ENCODE measurements around the gene DNAJB8.

DNAJB8 gene

DNA sequence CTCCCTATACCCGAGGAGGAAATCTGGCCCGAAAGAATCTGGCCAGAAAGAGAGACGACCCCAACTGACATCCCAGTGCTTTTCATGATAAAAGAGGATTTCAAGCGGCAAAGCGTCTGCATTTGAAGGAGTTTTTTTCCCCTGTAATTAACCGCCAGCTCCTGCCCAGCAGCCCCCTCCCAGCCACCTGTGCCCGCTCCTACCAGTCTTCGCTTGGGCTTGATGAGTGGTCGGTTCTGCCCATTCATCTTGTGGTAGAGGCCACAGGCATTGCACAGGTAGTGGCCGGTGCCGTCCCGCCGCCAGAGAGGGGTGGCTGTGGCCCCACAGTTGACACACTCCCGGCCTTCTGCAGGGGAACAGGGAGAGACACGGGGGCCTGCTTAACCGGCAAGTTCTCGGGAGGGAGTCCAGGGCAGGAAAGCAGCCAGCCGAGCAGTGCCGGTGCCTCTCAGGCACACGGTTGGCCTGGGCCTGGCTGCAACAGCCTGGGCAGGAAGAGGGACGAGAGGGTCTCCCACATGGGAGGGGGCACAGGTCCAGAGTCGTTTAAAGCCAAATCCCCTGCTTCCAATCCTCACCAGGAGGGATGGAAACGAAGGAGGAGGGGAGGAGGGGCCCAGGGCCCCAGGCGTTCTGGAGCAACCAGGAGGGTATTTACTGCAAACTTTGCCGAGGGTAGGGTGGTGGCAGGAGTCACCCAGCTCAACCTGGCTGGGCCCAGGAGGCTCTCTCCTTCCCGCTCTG is 17.1 kb upstream of the DNAJB8 start:
- no peak for FAIRE-seq
- DNase-seq (ENCODE audit: low spot score): no peak

DNA sequence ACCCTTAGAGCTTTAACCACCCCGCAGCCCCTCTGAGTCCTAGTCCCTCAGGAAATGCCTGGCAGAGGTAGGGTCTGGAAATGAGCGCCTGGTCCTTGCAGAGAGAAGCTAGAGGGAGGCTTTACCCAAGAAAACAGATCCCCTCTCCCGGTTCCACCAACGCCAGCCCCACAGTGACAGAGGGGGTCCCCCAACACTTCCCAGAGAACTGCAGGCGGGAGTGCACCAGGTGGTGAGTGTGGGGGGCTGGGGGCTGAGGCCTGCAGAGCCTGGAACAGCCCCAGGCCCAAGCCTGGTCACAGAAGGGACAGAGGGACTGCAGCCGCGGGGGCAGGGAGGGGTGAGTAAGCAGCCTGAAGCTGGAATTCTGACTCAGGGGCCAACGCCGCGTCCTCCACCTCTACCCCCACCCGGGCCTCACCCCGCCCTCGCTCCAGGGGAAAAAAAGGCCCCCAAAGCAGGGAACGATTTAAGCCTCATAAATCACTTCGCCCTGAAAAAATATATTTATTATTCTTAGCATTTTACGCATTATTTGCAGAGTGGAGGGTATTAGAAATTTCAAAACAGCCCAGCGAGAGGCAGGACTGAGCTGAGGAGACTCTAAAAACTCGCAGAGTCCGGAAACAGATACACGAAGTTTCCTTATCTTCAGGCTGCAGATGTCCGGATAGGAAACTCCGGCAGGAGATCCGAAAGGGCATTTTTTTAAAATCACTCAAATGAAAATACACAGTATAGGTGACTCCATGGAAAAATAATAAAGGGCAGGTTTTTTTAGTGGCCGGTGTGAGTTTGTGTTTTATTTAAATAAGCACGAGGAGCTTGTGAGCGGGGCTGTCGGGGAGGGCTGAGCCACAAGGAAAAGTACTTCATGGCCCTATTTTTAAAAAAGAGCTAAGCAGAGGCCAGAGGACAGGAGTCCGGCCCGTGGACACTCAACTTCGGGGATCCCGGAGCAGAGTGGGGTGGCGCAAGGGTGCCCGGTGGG is 16.3 kb upstream of the DNAJB8 start:
- DNase-seq (ENCODE audit: low spot score) (no peak), FAIRE-seq (no peak)

DNA sequence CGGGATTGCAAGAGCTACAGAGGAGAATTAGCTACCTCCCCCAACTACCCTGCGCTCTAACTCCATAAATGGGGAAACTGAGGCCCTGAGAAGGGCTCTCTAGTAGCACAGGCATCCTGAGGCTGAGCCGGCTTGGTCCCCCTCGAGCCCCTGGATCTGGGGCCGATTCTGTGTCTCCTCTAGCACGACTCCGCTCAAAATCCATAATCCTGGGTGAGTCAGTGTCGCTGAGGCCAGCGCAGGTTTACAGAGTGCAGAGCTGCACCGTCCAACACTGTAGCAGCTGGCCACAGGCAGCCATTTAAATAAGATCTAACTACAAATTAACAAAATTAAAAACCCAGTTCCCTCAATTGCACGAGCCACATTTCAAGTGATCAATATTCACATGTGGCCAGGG is 15.5 kb upstream of the DNAJB8 start:
- DNase-seq (ENCODE audit: low spot score): no peak
- no peak for FAIRE-seq

DNA sequence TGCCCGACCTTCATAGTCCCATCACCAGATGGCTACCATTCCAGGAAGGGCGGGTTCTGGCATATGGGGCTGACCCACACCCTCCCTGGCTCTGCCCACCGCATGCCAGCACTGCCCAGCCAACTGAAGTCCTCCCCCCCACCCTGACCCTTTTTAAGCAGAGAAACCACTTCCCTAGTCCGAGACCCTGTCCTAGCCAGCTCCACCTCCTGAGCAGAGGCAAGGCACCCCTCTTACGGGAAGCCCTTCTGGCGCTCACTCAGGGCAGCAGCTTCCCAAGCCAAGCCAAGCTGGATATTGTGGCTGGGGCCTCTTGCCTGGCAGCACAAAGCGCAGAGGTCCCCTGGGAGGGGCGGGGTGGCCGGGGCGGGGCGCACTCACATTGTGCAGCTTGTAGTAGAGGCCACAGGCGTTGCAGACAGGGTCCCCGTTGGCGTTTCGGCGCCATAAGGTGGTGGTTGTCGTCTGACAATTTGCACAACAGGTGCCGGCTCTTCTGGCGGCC is 14.8 kb upstream of the DNAJB8 start:
- FAIRE-seq (no peak), DNase-seq (ENCODE audit: low spot score) (no peak)

DNA sequence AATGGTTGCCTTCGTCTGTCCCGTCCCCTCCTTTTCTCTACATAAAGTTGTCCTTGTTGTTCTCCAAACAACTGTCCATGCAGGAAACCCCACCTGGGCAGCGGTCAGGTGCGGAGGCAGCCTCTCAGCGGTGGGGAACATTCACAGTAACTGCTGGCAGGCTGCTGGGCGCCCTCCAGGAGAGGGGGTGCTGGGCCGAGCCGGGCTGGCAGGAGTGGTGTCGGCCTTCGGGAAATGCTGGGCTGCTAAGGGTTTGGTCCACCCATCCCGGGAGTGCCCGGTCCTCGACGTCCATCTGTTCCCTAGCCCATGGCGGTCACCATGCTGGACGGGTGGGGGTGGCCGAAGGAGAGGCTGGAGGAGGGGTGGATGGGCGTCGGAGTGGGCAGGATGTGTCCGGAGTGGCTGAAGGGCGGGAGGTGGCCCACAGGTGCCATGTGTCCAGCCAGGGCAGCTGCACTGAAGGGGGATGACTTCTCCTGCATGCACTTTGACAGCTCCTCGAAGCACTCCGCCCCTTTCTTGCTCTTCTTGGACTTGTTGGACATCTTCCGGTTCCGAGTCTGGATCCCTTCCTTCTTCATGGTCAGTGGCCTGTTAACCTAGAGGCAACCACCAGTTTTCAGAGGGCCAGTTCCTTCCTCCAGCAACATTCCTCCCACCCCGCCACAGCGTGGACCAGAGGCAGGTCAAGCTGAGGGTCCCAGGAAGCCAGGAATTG is 14.2 kb upstream of the DNAJB8 start:
- no peak for FAIRE-seq
- no peak for DNase-seq (ENCODE audit: low spot score)

DNA sequence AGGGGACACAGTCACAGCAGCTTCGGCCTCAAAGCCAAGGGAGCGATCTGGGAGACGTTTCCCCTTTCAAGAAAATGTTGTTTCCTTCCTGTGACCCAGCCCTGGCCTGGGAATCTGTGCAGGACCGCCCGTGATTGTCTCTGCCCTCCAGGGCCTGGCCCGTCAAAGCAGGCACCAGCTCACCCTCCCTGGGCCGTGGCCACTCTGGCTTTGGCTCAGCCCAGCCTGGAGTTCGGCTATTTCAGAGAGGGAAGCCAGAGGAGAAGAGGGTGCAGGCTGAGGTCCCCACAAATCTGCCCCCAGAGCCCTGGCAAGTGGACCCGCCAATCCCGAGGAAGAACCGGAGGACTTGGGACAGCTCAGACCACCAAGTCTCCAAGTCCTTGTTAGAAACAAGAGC is 13.6 kb upstream of the DNAJB8 start:
- no peak for DNase-seq (ENCODE audit: low spot score)

DNA sequence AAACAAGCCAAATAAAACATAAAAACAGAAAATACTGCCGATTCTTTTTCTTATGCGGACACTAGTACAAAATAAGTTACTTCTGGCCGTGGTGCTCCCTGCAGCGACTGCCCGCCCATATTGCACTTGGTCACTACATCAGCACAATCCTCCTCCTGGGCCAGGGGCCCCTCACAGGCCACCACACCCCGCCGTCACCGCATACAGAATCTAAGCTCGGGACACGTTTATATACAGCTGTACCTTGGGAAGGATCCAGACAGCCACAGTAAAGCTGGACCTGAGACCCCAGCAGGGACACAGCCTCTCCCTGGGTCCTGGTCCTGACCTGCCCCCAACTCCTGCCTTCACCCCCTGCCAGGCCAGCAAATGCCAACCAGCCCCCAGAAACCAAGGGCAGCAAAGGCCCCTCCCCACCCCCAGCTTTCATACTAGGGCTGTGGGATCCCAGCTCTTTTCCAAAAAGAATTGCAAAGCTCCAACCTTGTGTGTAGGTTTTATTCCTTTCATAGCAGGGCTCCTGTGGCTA is 12.9 kb upstream of the DNAJB8 start:
- FAIRE-seq (no peak), DNase-seq (ENCODE audit: low spot score) (no peak)

More for the DNA sequence above, 13.6 kb upstream of the DNAJB8 start:
- no peak for FAIRE-seq

DNA sequence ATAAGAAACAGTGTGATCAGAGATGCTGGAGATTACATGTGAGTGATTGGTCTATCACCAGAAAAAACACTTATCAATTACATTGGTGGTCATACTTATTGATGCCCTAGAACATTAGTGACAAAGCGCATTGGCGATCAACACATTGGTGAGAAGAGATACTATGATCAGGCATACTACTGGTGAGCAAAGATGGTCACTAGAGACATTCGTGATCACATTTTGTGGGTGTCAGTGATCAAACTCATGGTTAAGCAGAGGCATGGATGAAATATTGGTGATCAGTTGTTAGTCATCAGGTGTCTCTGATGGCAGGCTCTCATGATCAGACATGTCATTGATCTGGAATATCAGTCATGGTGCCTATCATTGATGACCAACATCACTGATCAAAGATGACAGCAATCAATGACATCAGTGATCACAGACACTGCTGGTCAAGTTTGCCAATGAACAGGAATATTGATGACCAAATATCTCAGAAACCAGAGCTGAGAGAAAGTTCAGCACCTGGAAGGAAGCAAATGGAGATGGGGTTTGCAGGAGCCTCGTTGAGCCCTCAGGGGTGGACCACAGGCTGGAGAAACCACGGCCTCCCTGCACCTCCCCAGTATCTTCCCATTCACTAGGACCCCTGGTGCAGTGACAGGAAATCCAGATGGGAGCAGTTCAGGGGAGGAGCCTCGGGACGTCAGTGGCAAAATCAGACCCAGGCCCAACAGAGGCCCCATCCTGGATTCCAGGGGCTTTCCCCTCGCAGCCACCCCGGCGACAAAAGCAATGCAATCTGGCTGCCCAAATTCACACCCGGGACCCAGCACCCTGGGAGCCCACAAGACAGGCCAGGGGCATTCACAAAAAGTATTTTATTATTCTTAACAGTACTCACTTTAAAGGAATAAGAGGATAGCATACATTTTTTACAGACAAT is 12.2 kb upstream of the DNAJB8 start:
- FAIRE-seq: no peak
- DNase-seq (ENCODE audit: low spot score): no peak

DNA sequence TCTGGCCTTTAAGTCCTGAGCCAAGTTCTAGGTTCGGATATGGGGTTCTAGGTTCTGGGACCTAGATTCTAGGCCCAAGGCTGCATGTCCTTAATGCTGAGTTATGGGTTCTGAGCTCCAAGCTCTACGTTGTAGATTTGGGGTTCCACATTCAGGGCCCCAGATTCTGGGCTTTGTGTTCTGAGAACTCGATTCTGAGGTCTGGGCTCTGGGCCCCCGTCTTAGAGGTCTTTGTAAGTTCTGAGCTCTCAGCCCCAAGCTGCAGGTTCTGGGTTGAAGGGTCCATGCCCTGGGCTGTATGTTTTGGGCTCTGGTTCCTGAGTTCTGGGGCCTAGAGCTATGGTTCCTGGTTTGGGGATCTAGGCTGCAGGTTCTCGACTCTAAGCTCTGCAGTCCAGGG is 10.0 kb upstream of the DNAJB8 start:
- FAIRE-seq: no peak

DNA sequence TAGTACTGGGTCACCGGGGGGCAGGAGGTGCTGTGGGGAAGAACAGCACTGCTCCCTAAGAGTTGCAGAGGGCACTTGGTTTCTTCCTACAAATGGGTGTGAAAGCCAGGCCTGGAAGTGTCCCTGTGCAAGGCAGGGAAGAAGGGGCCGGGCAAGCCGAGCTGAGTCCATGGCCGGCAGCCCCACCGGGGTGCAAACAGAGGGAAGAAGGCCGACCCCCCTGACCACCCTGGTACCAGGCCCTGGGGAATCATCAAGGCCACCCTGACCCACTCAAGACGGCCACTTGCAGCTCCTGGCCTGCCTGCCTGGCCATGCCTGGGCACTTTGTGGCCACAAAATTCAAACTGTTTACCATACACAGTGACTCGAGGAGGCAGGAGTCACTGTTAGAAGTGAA is 8.7 kb upstream of the DNAJB8 start:
- FAIRE-seq: no peak
- DNase-seq (ENCODE audit: low spot score): no peak

More for the DNA sequence above, 10.0 kb upstream of the DNAJB8 start:
- no peak for DNase-seq (ENCODE audit: low spot score)

DNA sequence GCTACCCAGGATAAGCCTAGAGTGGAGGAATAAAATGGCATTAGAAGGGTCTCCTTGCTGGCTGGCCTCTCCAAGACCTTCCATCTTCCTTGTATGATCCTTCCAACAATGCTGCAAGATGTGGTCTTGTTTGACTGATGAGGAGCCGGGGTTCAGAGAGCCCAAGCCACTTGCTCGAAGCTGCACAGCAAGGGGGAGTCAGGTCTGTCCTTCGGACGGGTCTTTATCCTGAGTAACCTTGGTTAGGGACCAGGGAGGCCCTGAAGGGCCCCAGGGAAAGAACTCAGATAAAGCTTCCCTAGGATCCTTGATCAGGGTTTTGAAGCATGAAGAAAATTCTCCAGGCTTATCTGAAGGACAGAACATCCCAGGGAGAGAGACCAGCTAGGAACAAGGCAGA is 7.0 kb upstream of the DNAJB8 start:
- no peak for DNase-seq (ENCODE audit: low spot score)
- FAIRE-seq: no peak

DNA sequence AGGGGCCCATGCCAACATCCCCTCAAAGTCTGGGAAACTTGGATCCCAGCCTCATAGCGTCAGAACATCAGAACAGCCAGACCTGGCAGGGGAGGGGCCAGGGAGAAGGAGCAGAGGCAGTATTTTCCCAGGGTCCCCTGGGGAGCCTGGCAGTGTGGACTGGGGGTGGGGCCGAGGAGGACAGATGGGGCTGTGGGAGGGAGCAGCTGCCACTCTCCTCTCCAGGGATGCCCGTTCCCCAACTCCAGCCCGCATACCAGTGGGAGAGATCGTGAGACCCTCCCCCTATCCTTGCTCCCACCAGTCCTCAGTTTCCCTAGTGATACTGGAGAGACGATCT is 6.5 kb upstream of the DNAJB8 start:
- FAIRE-seq: no peak
- no peak for DNase-seq (ENCODE audit: low spot score)

DNA sequence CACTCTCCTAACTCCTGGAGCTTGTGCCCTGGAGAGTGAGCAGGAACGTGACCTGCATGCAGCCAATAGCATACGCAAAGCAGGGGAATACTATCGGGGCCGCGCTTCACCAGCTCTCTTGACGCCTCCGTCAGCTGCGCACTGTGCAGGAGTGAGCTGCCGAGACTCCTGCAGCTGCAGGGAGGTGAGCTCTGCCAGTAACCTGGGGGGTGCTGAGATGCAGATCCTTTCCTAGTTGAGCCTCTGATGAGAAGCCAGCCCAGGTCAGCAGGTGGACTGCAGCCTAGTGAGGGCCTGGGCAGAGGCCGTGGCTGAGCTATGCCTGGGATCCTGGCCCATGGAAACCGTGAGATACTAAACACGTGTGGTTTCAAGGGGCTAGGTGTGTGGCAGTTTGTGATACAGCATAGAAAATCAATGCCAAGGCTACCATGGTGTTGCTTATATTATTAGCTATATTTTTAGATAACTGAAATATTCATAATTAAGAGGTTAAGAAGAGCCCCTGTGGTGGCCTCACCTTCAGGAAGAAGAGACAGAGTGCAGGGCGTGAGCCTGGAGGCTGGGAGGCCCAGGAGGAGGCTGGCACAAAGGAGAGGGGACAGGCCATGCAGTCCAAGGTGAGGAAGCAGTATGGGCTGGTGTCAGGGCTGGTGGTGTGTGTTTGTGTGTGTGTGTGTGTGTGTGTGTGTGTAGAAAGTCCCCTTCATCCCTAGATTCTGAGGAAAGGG is 5.9 kb upstream of the DNAJB8 start:
- FAIRE-seq: no peak
- DNase-seq (ENCODE audit: low spot score): no peak

DNA sequence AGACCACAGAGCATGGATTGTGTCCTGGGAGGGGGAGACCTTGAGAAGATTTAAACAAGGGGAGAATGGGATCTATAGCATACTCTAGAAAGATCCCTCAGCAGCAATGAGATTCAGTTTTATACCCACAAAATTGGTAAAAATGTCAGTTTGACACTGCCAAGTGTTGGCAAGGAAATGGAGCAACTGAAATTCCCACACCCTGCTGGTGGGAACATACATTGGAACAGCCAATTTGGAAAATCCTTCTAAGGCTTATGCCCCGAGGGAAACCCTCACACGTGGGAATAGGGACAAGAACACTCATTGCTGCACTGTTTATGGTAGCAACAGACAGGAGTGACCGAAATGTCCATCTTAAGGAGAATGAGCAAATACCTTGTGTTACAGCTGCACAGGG is 5.0 kb upstream of the DNAJB8 start:
- no peak for FAIRE-seq
- no peak for DNase-seq (ENCODE audit: low spot score)

DNA sequence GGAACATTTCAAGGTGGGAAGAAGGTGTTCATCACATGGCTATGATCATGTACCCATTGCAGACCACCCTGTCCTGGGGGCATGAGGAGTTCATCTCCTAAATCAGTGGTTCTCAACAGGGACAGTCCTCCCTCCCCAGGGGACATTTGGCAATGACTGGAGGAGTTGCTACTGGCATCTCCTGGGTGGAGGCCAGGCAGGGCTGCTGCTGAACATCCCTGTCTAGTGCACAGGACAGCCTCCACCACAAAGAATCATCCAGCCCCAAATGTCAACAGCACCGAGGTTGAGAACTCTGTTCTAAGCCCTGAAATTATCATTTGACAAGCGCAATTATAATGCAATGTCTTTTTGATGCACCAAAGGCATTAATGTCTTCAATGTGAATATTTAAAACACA is 4.4 kb upstream of the DNAJB8 start:
- DNase-seq (ENCODE audit: low spot score) (no peak), FAIRE-seq (no peak)

DNA sequence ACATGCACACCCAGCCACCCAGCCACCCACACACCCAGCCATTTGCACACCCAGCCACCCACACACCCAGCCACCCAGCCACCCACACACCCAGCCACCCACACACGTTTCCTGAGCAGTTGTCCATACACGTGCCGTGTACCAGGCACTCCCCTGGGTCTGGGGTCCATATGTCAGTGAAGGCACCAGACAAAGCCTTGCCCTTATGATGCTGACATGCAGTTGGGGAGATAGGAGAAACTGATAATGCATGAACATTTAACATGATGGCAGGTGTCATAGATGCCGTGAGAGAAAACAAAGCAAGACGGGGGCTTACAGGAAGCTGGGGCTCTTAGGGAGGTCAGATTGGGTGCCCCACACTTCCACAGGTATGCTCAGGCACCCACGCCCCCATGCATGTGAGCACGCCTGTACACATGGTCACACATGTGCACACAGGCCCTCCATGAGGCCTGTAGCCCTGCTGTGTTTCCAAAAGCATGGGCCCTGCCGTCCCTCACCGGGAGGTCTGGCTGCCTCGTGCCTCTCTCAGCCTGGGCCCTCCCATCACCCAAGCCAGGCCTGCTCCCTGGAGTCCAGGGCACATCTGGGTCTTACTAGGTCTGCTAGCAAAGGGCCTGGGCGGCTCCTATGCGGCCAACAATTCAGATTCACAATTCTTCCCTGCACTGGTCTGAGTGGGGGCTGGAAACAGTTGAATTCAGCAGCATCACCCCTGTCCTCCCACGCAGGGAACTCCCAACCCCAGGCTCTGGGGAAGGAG is 3.6 kb upstream of the DNAJB8 start:
- no peak for FAIRE-seq
- no peak for DNase-seq (ENCODE audit: low spot score)

DNA sequence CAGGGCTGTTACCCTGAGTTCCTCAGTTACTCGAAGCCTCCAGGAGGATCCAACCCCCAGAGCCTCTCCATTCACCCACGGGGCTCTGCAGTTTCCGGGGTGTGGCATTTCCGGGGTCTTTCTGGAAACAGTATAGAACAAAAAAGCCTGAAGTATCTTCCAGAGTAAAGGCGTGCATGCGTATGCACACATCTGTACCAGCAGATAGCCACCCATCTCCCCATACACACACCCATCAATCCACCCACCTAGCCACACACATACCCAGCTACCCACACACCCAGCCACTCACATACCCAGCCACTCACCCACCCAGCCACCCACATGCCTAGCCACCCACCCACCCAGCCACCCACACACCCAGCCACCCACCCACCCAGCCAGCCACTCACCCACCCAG is 2.9 kb upstream of the DNAJB8 start:
- no peak for DNase-seq (ENCODE audit: low spot score)
- FAIRE-seq: no peak

DNA sequence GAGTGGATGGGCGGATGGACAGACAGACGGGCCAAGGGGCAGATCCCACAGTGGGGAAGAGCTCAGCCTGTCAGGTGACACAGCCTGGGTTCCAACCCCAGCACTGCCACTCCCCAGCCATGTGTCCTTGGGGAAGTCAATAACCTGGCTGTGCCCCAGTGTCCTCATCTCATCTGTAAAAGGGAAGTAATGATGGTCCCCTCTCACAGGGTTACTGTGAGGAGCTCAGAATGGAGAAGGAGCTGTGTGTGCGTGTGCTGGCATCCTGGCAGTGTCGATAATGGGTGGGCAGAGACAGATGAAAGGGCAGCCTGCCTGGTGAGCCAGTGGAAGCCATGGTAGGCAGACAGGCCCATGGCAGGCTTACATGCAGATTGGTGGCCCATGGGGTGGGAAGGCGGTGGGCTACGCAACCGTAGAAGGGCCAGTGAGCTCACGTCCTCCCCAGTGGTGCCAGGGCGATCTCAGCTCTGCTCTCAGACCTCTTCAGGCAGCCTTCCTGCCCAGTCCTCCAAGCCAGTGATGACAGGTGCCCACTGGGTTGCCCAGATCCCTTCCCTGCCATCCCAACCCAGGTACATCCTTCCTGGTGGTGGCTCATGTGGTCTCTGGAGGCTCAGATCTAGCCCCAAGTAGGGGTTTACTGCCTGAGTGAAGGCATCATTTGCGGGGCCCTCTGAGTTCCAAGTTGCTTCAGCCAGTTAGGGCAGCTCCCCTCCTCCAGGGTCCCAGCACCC is 2.3 kb upstream of the DNAJB8 start:
- DNase-seq (ENCODE audit: low spot score) (no peak), FAIRE-seq (no peak)

All from RCC 7860 (cell line).